HEK293 (cell line): ENCODE measurements around the gene NDRG3.

Source experiments
- CTCF ChIA-PET: fragments of 350-600 bp; formaldehyde crosslinking; extraction: SDS; loops from one replicate; lab custom pipeline; 2021; ENCODE audit warnings: antibody characterized with exemption; lab: Yijun Ruan, JAX
- POLR2A ChIA-PET: fragments of 300-600 bp; formaldehyde crosslinking; extraction: SDS; loops from one replicate; lab custom pipeline; 2020; ENCODE audit warnings: antibody characterized with exemption, inconsistent platforms; lab: Yijun Ruan, JAX
- H3K27ac ChIP-seq: fragments of 200-500 bp; sonication (Bioruptor generic); 2 replicates; pipeline ENCODE4 v1.5.1; 2014; ENCODE audit warnings: low read depth, low read length, control low read depth, inconsistent platforms; ENCODE audit errors: extremely low read depth
- H3K36me3 ChIP-seq, 2 experiments: fragments of 200-500 bp in 1 of 2; sonication (Bioruptor generic) in 1 of 2; 1 replicate in 1 of 2; 2 replicates in 1 of 2; pipeline ENCODE4 v1.5.1; 2014 to 2017; ENCODE audit warnings: inconsistent platforms in 2 of 2, low read length in 2 of 2; ENCODE audit not compliant: control insufficient read depth in 2 of 2, insufficient read depth in 1 of 2
- H3K4me1 ChIP-seq: fragments of 200-500 bp; sonication (Bioruptor generic); 2 replicates; pipeline ENCODE4 v1.5.1; 2014; ENCODE audit warnings: mild to moderate bottlenecking, low read length, inconsistent platforms; ENCODE audit not compliant: control insufficient read depth, insufficient read depth
- H3K4me3 ChIP-seq: 2 replicates; pipeline ENCODE4 v1.5.1; 2011; ENCODE audit warnings: low read depth, mild to moderate bottlenecking, control low read depth, low read length, moderate library complexity
- H3K9me3 ChIP-seq: fragments of 200-500 bp; sonication (Bioruptor generic); 2 replicates; pipeline ENCODE4 v1.5.1; 2014; ENCODE audit warnings: low read depth, low read length, inconsistent platforms; ENCODE audit not compliant: control insufficient read depth, insufficient read depth
- FEZF1 ChIP-seq: fragments of 450-650 bp; formaldehyde crosslinking; IDR thresholded peaks from 2 replicates; pipeline ENCODE4 v1.5.1; 2016; ENCODE audit warnings: missing biosample characterization, missing genetic modification characterization
- KLF17 ChIP-seq: fragments of 450-650 bp; formaldehyde crosslinking; IDR thresholded peaks from 2 replicates; pipeline ENCODE4 v1.5.1; 2016; ENCODE audit warnings: missing biosample characterization, missing genetic modification characterization
- KLF7 ChIP-seq: fragments of 450-650 bp; formaldehyde crosslinking; IDR thresholded peaks from 2 replicates; pipeline ENCODE4 v1.5.1; 2016; ENCODE audit warnings: missing biosample characterization, missing genetic modification characterization, borderline replicate concordance
- KLF8 ChIP-seq: fragments of 450-650 bp; formaldehyde crosslinking; IDR thresholded peaks from 2 replicates; pipeline ENCODE4 v1.5.1; 2016; ENCODE audit warnings: missing biosample characterization, missing genetic modification characterization
- KLF9 ChIP-seq: fragments of 450-650 bp; formaldehyde crosslinking; IDR thresholded peaks from 2 replicates; pipeline ENCODE4 v1.5.1; 2016; ENCODE audit warnings: missing biosample characterization, missing genetic modification characterization, low read depth
- PATZ1 ChIP-seq: fragments of 450-650 bp; formaldehyde crosslinking; IDR thresholded peaks from 2 replicates; pipeline ENCODE4 v1.5.1; 2016; ENCODE audit warnings: missing biosample characterization, missing genetic modification characterization
- SCRT2 ChIP-seq: fragments of 450-650 bp; formaldehyde crosslinking; IDR thresholded peaks from 2 replicates; pipeline ENCODE4 v1.5.1; 2016; ENCODE audit warnings: missing biosample characterization, missing genetic modification characterization
- TCF7L2 ChIP-seq: IDR thresholded peaks from 2 replicates; pipeline ENCODE4 v1.6.1; 2011; ENCODE audit warnings: low read depth, mild to moderate bottlenecking, inconsistent platforms, low read length, moderate library complexity, borderline replicate concordance
- YY2 ChIP-seq: fragments of 450-650 bp; formaldehyde crosslinking; IDR thresholded peaks from 2 replicates; pipeline ENCODE4 v1.5.1; 2016; ENCODE audit warnings: missing biosample characterization, missing genetic modification characterization
- ZBTB10 ChIP-seq: fragments of 450-650 bp; formaldehyde crosslinking; IDR thresholded peaks from 2 replicates; pipeline ENCODE4 v1.5.1; 2016; ENCODE audit warnings: missing biosample characterization, missing genetic modification characterization
- ZBTB44 ChIP-seq: fragments of 450-650 bp; IDR thresholded peaks from 2 replicates; pipeline ENCODE4 v1.5.1; 2018; ENCODE audit warnings: missing biosample characterization, mild to moderate bottlenecking, missing genetic modification characterization
- ZFHX2 ChIP-seq: fragments of 450-650 bp; formaldehyde crosslinking; conservative IDR thresholded peaks from 2 replicates; pipeline ENCODE4 v1.5.1; 2016; ENCODE audit warnings: missing biosample characterization, missing genetic modification characterization
- ZFP37 ChIP-seq: fragments of 450-650 bp; formaldehyde crosslinking; IDR thresholded peaks from 2 replicates; pipeline ENCODE4 v1.5.1; 2016; ENCODE audit warnings: missing biosample characterization, missing genetic modification characterization
- ZNF23 ChIP-seq: fragments of 450-650 bp; formaldehyde crosslinking; IDR thresholded peaks from 2 replicates; pipeline ENCODE4 v1.5.1; 2016; ENCODE audit warnings: missing biosample characterization, missing genetic modification characterization, borderline replicate concordance
- ZNF416 ChIP-seq: fragments of 450-650 bp; formaldehyde crosslinking; IDR thresholded peaks from 2 replicates; pipeline ENCODE4 v1.5.1; 2016; ENCODE audit warnings: missing biosample characterization, missing genetic modification characterization
- ZNF449 ChIP-seq: fragments of 450-650 bp; formaldehyde crosslinking; IDR thresholded peaks from 2 replicates; pipeline ENCODE4 v1.5.1; 2017; ENCODE audit warnings: missing biosample characterization, mild to moderate bottlenecking, missing genetic modification characterization, moderate library complexity
- ZNF510 ChIP-seq: fragments of 450-650 bp; formaldehyde crosslinking; IDR thresholded peaks from 2 replicates; pipeline ENCODE4 v1.5.1; 2018; ENCODE audit warnings: mild to moderate bottlenecking, missing genetic modification characterization, missing biosample characterization; ENCODE audit not compliant: insufficient replicate concordance
- ZNF514 ChIP-seq: fragments of 450-650 bp; formaldehyde crosslinking; IDR thresholded peaks from 2 replicates; pipeline ENCODE4 v1.5.1; 2016; ENCODE audit warnings: missing biosample characterization, missing genetic modification characterization
- ZNF548 ChIP-seq: fragments of 450-650 bp; formaldehyde crosslinking; IDR thresholded peaks from 2 replicates; pipeline ENCODE4 v1.5.1; 2016; ENCODE audit warnings: missing biosample characterization, missing genetic modification characterization
- ZNF555 ChIP-seq: fragments of 450-650 bp; formaldehyde crosslinking; conservative IDR thresholded peaks from 2 replicates; pipeline ENCODE4 v1.5.1; 2017; ENCODE audit warnings: missing biosample characterization, mild to moderate bottlenecking, missing genetic modification characterization, inconsistent platforms
- ZNF561 ChIP-seq: fragments of 450-650 bp; IDR thresholded peaks from 2 replicates; pipeline ENCODE4 v1.5.1; 2018; ENCODE audit warnings: missing biosample characterization, missing genetic modification characterization, borderline replicate concordance
- ZNF580 ChIP-seq: fragments of 450-650 bp; formaldehyde crosslinking; IDR thresholded peaks from 2 replicates; pipeline ENCODE4 v1.5.1; 2016; ENCODE audit warnings: missing biosample characterization, missing genetic modification characterization
- ZNF670 ChIP-seq: fragments of 450-650 bp; formaldehyde crosslinking; IDR thresholded peaks from 2 replicates; pipeline ENCODE4 v1.5.1; 2016; ENCODE audit warnings: missing biosample characterization, missing genetic modification characterization, low read depth
- ZNF76 ChIP-seq: fragments of 450-650 bp; formaldehyde crosslinking; IDR thresholded peaks from 2 replicates; pipeline ENCODE4; 2016; ENCODE audit warnings: low read depth, missing biosample characterization, missing genetic modification characterization, borderline replicate concordance
- ZNF776 ChIP-seq: fragments of 450-650 bp; formaldehyde crosslinking; IDR thresholded peaks from 2 replicates; pipeline ENCODE4 v1.5.0; 2017; ENCODE audit warnings: missing biosample characterization, missing genetic modification characterization, borderline replicate concordance
- ZSCAN16 ChIP-seq: fragments of 450-650 bp; formaldehyde crosslinking; IDR thresholded peaks from 2 replicates; pipeline ENCODE4 v1.5.1; 2016; ENCODE audit warnings: missing biosample characterization, missing genetic modification characterization
- ZSCAN5A ChIP-seq: fragments of 450-650 bp; formaldehyde crosslinking; IDR thresholded peaks from 2 replicates; pipeline ENCODE4 v1.5.1; 2016; ENCODE audit warnings: missing biosample characterization, missing genetic modification characterization

NDRG3 gene

GRCh38 chr20:36773107-36773596 lies 27.3 kb upstream of the NDRG3 start:
- H3K27ac ChIP-seq, result peak overlapping the region; percentile 77
- POLR2A ChIA-PET, result interaction anchor here (0.6 to 2.4 kb wide), 11 partner anchors 8 to 167 kb away, joined by 3 to 12 read pairs (median 4); partner anchors contain the start of gene RAB5IF
- no peaks in the 10 kb centered on the region for H3K9me3 ChIP-seq
- H3K4me3 ChIP-seq, result peak overlapping the region; percentile 81
- peaks cover 5 to 32% of the 10 kb centered on the region in 2 experiments; a peak in 2 of 3 replicates for H3K36me3 ChIP-seq
- CTCF ChIA-PET, result interaction anchor here (0.7 to 3.1 kb wide), 17 partner anchors 9 to 796 kb away, joined by 3 to 19 read pairs (median 5); partner anchors contain the start of gene NDRG3
- H3K4me1 ChIP-seq, result peaks cover 4% of the 10 kb centered on the region; the same call in 1 of the 2 replicates
- TF ChIP-seq ZFHX2 (tag by site-specific recombination) (no peak), ZNF510 (tag by site-specific recombination) (no peak), ZNF548 (tag by site-specific recombination) (no peak), ZFP37 (0 out of 2 replicates have a peak, but pooled peaks have one; percentile 40), ZBTB44 (no peak), KLF17 (0 out of 2 replicates have a peak, but pooled peaks have one; percentile 23), SCRT2 (tag by site-specific recombination) (peak; percentile 73), ZNF580 (tag by site-specific recombination) (no peak), ZNF670 (tag by site-specific recombination) (no peak), KLF7 (tag by site-specific recombination) (no peak), ZNF555 (tag by site-specific recombination) (no peak), ZNF776 (tag by site-specific recombination) (no peak), TCF7L2 (no peak), KLF8 (tag by site-specific recombination) (no peak), ZSCAN16 (no peak), FEZF1 (no peak), ZNF514 (no peak), ZNF23 (tag by site-specific recombination) (no peak), ZNF449 (tag by site-specific recombination) (no peak), ZBTB10 (tag by site-specific recombination) (peak; percentile 41), ZNF416 (tag by site-specific recombination) (no peak), ZSCAN5A (tag by site-specific recombination) (no peak), YY2 (no peak), PATZ1 (tag by site-specific recombination) (peak; percentile 28; the same call in 1 of the 2 replicates), ZNF76 (0 out of 2 replicates have a peak, but pooled peaks have one; percentile 25), ZNF561 (tag by site-specific recombination) (0 out of 2 replicates have a peak, but pooled peaks have one; percentile 5), KLF9 (tag by site-specific recombination) (no peak)
